ENCODE measurements around the gene ECM1. TPM values are rescaled to one million over a fixed set of nuclear protein-coding genes. Genes with fewer than 3 reads are reported as not detected.

Gene ECM1
- total and polyA plus RNA-seq, 2 donors (not counting 3 experiments of a cell fraction or from before 2014, with no cell fraction given) = 7.2 to 16.6 TPM

GRCh38 chr1:150536836-150537731 is 29.2 kb downstream of the ECM1 start:
- CTCF ChIA-PET = interaction anchor here (1.0 to 2.8 kb wide), 5 partner anchors 10 to 281 kb away, joined by 3 to 10 read pairs (median 5); partner anchors contain the start of genes ADAMTSL4 and FALEC
- POLR2A ChIA-PET = no interaction called here

More at GRCh38 chr1:150536836-150537731, 29.2 kb downstream of the ECM1 start:
- Histone ChIP-seq H3K4me2 (ENCODE audit: insufficient read depth, low read length) (no peak overlapping the region), H3K9me3 (replicated peaks; ENCODE audit: control insufficient read depth, insufficient read depth, low read length) (no peaks in the 10 kb centered on the region), H3K4me1 (ENCODE audit: control insufficient read depth, extremely low read depth, insufficient read depth, low read length) (no peaks in the 10 kb centered on the region), H3K79me2 (ENCODE audit: control insufficient read depth, insufficient read depth, low read length) (no peaks in the 10 kb centered on the region), H3K9me1 (replicated peaks; ENCODE audit: control insufficient read depth, extremely low read depth, insufficient read depth, low read length) (no peaks in the 10 kb centered on the region), H3K4me3 (replicated peaks in 1 of 3; ENCODE audit: insufficient read depth in 1 of 3, low read depth in 1 of 3, low read length in 3 of 3) (no peak overlapping the region), H3K9ac (replicated peaks; ENCODE audit: extremely low read depth, insufficient read depth, low read length) (no peak overlapping the region), H3K36me3 (ENCODE audit: control insufficient read depth in 2 of 2, extremely low read depth in 1 of 2, insufficient read depth in 2 of 2, low read length in 2 of 2) (no peaks in the 10 kb centered on the region), H3K27me3 (ENCODE audit: control insufficient read depth in 2 of 2, insufficient read depth in 2 of 2, low read length in 2 of 2) (no peaks in the 10 kb centered on the region), H2AFZ (ENCODE audit: low read depth, low read length) (no peak overlapping the region), H4K20me1 (replicated peaks; ENCODE audit: control insufficient read depth, extremely low read depth, insufficient read depth, low read length) (no peaks in the 10 kb centered on the region), H3K27ac (ENCODE audit: insufficient read depth, low read depth, low read length) (no peak overlapping the region)
- dilution Hi-C loops (cut with MboI; ENCODE audit: extremely low pct_ligation_motif_present, low sequenced_read_pairs) (no loop called here), intact Hi-C loops (cut with micrococcal nuclease) (no loop called here)
- FAIRE-seq (no peak), DNase-seq (ENCODE audit: low read depth, low spot score) (no peak)
- no TSS peak for BruUV-seq (replicated peaks)
- TF ChIP-seq POLR2AphosphoS5 (IDR thresholded peaks at IDR 0.05; ENCODE audit: insufficient read depth, low read depth, low read length) (no peak), CTCF (IDR thresholded peaks at IDR 0.05; ENCODE audit: extremely low read depth in 1 of 2, insufficient read depth in 1 of 2, low read depth in 1 of 2, low read length in 2 of 2) (no peak), GATA2 (IDR thresholded peaks at IDR 0.05; ENCODE audit: insufficient read depth, insufficient read length, low read depth, low read length) (no peak), POLR2A (IDR thresholded peaks at IDR 0.05; ENCODE audit: low read depth, low read length) (no peak), EZH2 (IDR thresholded peaks at IDR 0.05; ENCODE audit: borderline replicate concordance, low read depth, low read length, severe bottlenecking) (no peak), JUN (IDR thresholded peaks at IDR 0.05; ENCODE audit: borderline replicate concordance, insufficient read depth, insufficient read length, low read depth) (no peak), MAX (IDR thresholded peaks at IDR 0.05; ENCODE audit: insufficient read depth, insufficient read length) (no peak), MYC (IDR thresholded peaks at IDR 0.05; ENCODE audit: low read depth, low read length) (no peak), FOS (IDR thresholded peaks at IDR 0.05; ENCODE audit: borderline replicate concordance, insufficient read depth, low read length) (no peak)
